ENCODE data around the gene MAN1A1.
"Not testable (repeated sequence)": the region's sequence is repeated elsewhere in the genome, so short reads cannot be mapped to it uniquely, and the experiment has no call there.

Gene MAN1A1

GRCh38 chr6:119162134-119162775, 187.3 kb downstream of the MAN1A1 start:
- DNase-seq = no peak

GRCh38 chr6:119161438-119161837, 188.1 kb downstream of the MAN1A1 start:
- no peak for DNase-seq

- DNase-seq = no peak
Measured at GRCh38 chr6:119160911-119161310, 188.7 kb downstream of the MAN1A1 start.

- no peak for DNase-seq
Measured at GRCh38 chr6:119158057-119158848, 191.3 kb downstream of the MAN1A1 start.

GRCh38 chr6:119157506-119157815, 192.1 kb downstream of the MAN1A1 start:
- DNase-seq = no peak

GRCh38 chr6:119156757-119157505, 192.6 kb downstream of the MAN1A1 start:
- DNase-seq = no peak

GRCh38 chr6:119156082-119156481, 193.5 kb downstream of the MAN1A1 start:
- not testable (repeated sequence) for DNase-seq

GRCh38 chr6:119152187-119152586, 197.4 kb downstream of the MAN1A1 start:
- DNase-seq = no peak

GRCh38 chr6:119148825-119149525, 200.6 kb downstream of the MAN1A1 start:
- no peak for DNase-seq

GRCh38 chr6:119148098-119148824, 201.3 kb downstream of the MAN1A1 start:
- DNase-seq = peak; percentile 68

- no peak for DNase-seq
Measured at GRCh38 chr6:119147101-119148053, 202.2 kb downstream of the MAN1A1 start.

GRCh38 chr6:119145111-119145510, 204.4 kb downstream of the MAN1A1 start:
- DNase-seq = no peak

- no peak for DNase-seq
Measured at GRCh38 chr6:119142637-119143036, 206.9 kb downstream of the MAN1A1 start.

GRCh38 chr6:119142041-119142440, 207.5 kb downstream of the MAN1A1 start:
- no peak for DNase-seq

- no peak for DNase-seq
Measured at GRCh38 chr6:119140196-119141140, 209.1 kb downstream of the MAN1A1 start.

- no peak for DNase-seq
Measured at GRCh38 chr6:119138906-119139541, 210.5 kb downstream of the MAN1A1 start.

- no peak for DNase-seq
Measured at GRCh38 chr6:119137194-119138072, 212.1 kb downstream of the MAN1A1 start.

- no peak for DNase-seq
Measured at GRCh38 chr6:119134752-119135151, 214.8 kb downstream of the MAN1A1 start.

GRCh38 chr6:119133400-119133799, 216.2 kb downstream of the MAN1A1 start:
- DNase-seq = no peak
